ENCODE measurements around the gene MPST. TPM values are rescaled to one million over a fixed set of nuclear protein-coding genes. Genes with fewer than 3 reads are reported as not detected.

The MPST gene
- total and polyA plus RNA-seq, 2 donors (not counting 1 experiment from before 2014, with no cell fraction given), result 14.8 to 51.5 TPM

GRCh38 chr22:37067428-37067827 lies 47.9 kb downstream of the MPST start:
- Histone ChIP-seq H3K4me2 (ENCODE audit: extremely low read depth, insufficient read depth, low read length) (no peak overlapping the region), H2AFZ (ENCODE audit: low read length) (no peak overlapping the region), H3K27me3 (ENCODE audit: control insufficient read depth, insufficient read depth, low read length) (peaks cover 6% of the 10 kb centered on the region), H3K79me2 (ENCODE audit: control insufficient read depth, insufficient read depth, low read length) (no peaks in the 10 kb centered on the region), H4K20me1 (ENCODE audit: control insufficient read depth, extremely low read depth, insufficient read depth, low read length) (no peaks in the 10 kb centered on the region), H3K27ac (ENCODE audit: insufficient read depth, low read length) (no peak overlapping the region), H3K4me3 (replicated peaks in 1 of 4; ENCODE audit: control extremely low read depth in 1 of 4, insufficient read depth in 1 of 4, low read depth in 3 of 4, low read length in 4 of 4) (no peak overlapping the region), H3K9ac (ENCODE audit: insufficient read depth, low read length) (no peak overlapping the region), H3K36me3 (ENCODE audit: control insufficient read depth, insufficient read depth, low read length) (no peaks in the 10 kb centered on the region), H3K9me3 (ENCODE audit: control insufficient read depth, insufficient read depth, low read depth, low read length) (no peaks in the 10 kb centered on the region), H3K4me1 (ENCODE audit: control insufficient read depth, extremely low read depth, insufficient read depth, low read length) (no peaks in the 10 kb centered on the region)
- no peak for DNase-seq (ENCODE audit: low read depth in 2 of 2)
- TF ChIP-seq, protein P1, sequence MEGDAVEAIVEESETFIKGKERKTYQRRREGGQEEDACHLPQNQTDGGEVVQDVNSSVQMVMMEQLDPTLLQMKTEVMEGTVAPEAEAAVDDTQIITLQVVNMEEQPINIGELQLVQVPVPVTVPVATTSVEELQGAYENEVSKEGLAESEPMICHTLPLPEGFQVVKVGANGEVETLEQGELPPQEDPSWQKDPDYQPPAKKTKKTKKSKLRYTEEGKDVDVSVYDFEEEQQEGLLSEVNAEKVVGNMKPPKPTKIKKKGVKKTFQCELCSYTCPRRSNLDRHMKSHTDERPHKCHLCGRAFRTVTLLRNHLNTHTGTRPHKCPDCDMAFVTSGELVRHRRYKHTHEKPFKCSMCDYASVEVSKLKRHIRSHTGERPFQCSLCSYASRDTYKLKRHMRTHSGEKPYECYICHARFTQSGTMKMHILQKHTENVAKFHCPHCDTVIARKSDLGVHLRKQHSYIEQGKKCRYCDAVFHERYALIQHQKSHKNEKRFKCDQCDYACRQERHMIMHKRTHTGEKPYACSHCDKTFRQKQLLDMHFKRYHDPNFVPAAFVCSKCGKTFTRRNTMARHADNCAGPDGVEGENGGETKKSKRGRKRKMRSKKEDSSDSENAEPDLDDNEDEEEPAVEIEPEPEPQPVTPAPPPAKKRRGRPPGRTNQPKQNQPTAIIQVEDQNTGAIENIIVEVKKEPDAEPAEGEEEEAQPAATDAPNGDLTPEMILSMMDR (conservative IDR thresholded peaks at IDR 0.05 in 1 of 2, IDR thresholded peaks at IDR 0.05 in 1 of 2; ENCODE audit: low read depth in 1 of 2, low read length in 2 of 2), result no peak
- no peak for TF ChIP-seq EZH2 (IDR thresholded peaks at IDR 0.05; ENCODE audit: low read length, missing control alignments)

- Histone ChIP-seq H3K36me3 (ENCODE audit: control insufficient read depth, insufficient read depth, low read length) (no peaks in the 10 kb centered on the region), H3K4me1 (ENCODE audit: control insufficient read depth, extremely low read depth, insufficient read depth, low read length) (no peaks in the 10 kb centered on the region), H3K4me2 (ENCODE audit: extremely low read depth, insufficient read depth, low read length) (no peak overlapping the region), H3K79me2 (ENCODE audit: control insufficient read depth, insufficient read depth, low read length) (no peaks in the 10 kb centered on the region), H4K20me1 (ENCODE audit: control insufficient read depth, extremely low read depth, insufficient read depth, low read length) (no peaks in the 10 kb centered on the region), H3K4me3 (replicated peaks in 1 of 4; ENCODE audit: control extremely low read depth in 1 of 4, insufficient read depth in 1 of 4, low read depth in 3 of 4, low read length in 4 of 4) (no peak overlapping the region), H2AFZ (ENCODE audit: low read length) (no peak overlapping the region), H3K9ac (ENCODE audit: insufficient read depth, low read length) (no peak overlapping the region), H3K27ac (ENCODE audit: insufficient read depth, low read length) (no peak overlapping the region), H3K9me3 (ENCODE audit: control insufficient read depth, insufficient read depth, low read depth, low read length) (no peaks in the 10 kb centered on the region), H3K27me3 (ENCODE audit: control insufficient read depth, insufficient read depth, low read length) (peaks cover 6% of the 10 kb centered on the region)
- no peak for DNase-seq (ENCODE audit: low read depth in 2 of 2)
- peak; percentile 45 for TF ChIP-seq EZH2 (IDR thresholded peaks at IDR 0.05; ENCODE audit: low read length, missing control alignments)
- TF ChIP-seq, protein P1 (conservative IDR thresholded peaks at IDR 0.05 in 1 of 2, IDR thresholded peaks at IDR 0.05 in 1 of 2; ENCODE audit: low read depth in 1 of 2, low read length in 2 of 2), result no peak
Measured at GRCh38 chr22:37068859-37069258, 49.3 kb downstream of the MPST start.

DNA sequence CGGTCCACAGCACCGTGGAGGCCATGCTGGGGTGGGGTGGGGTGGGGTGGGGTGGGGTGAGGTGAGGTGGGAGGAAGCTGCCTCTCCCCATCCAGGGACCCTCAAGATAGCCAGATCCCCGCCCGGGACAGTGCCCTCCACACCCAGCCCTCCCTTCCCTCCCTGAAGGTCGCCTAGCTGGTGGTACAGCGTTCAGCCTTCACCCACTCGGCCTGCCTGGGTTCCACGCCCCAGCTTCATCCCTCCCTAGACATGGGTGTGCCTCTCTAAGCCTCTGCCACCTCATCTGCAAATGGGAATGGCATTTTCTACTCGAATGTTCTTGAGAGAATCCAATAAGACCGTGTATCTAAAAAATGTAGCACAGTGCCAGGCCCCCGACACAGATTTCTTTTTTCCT lies 49.8 kb downstream of the MPST start:
- no peaks in the 10 kb centered on the region for H3K36me3 ChIP-seq (ENCODE audit: control insufficient read depth, insufficient read depth, low read length)
- H3K9me3 ChIP-seq (ENCODE audit: control insufficient read depth, insufficient read depth, low read depth, low read length), result no peaks in the 10 kb centered on the region
- TF ChIP-seq, protein P1 (conservative IDR thresholded peaks at IDR 0.05 in 1 of 2, IDR thresholded peaks at IDR 0.05 in 1 of 2; ENCODE audit: low read depth in 1 of 2, low read length in 2 of 2), result no peak
- TF ChIP-seq EZH2 (IDR thresholded peaks at IDR 0.05; ENCODE audit: low read length, missing control alignments), result peak; percentile 8
- H3K79me2 ChIP-seq (ENCODE audit: control insufficient read depth, insufficient read depth, low read length), result no peaks in the 10 kb centered on the region
- no peak overlapping the region for H2AFZ ChIP-seq (ENCODE audit: low read length)
- H3K4me3 ChIP-seq (replicated peaks in 1 of 4; ENCODE audit: control extremely low read depth in 1 of 4, insufficient read depth in 1 of 4, low read depth in 3 of 4, low read length in 4 of 4), result no peak overlapping the region
- no peak overlapping the region for H3K4me2 ChIP-seq (ENCODE audit: extremely low read depth, insufficient read depth, low read length)
- no peak overlapping the region for H3K27ac ChIP-seq (ENCODE audit: insufficient read depth, low read length)
- H3K27me3 ChIP-seq (ENCODE audit: control insufficient read depth, insufficient read depth, low read length), result peaks cover 6% of the 10 kb centered on the region
- no peak for DNase-seq (ENCODE audit: low read depth in 2 of 2)
- no peaks in the 10 kb centered on the region for H4K20me1 ChIP-seq (ENCODE audit: control insufficient read depth, extremely low read depth, insufficient read depth, low read length)
- H3K9ac ChIP-seq (ENCODE audit: insufficient read depth, low read length), result no peak overlapping the region
- no peaks in the 10 kb centered on the region for H3K4me1 ChIP-seq (ENCODE audit: control insufficient read depth, extremely low read depth, insufficient read depth, low read length)

Measured in fibroblast of lung (primary cell).